ENCODE data around the gene SNIP1.

- no peak for TF ChIP-seq CTCF (conservative IDR thresholded peaks at IDR 0.05 in 1 of 2, IDR thresholded peaks at IDR 0.05 in 1 of 2; ENCODE audit: extremely low read depth in 1 of 2, insufficient read depth in 1 of 2, low read depth in 1 of 2, low read length in 2 of 2)
- no peak for TF ChIP-seq EZH2 (IDR thresholded peaks at IDR 0.05; ENCODE audit: borderline replicate concordance, low read length)
Measured at GRCh38 chr1:37588939-37589338, 34.8 kb upstream of the SNIP1 start.
